Skin of body (tissue), 2 donors: ENCODE data around the gene TBL2. TPM values are rescaled to one million over a fixed set of nuclear protein-coding genes. Genes with fewer than 3 reads are reported as not detected.
"Not testable (repeated sequence)": the region's sequence is repeated elsewhere in the genome, so short reads cannot be mapped to it uniquely, and the experiment has no call there.

Experiments used
- DNase-seq: peaks from one replicate; lab custom pipeline; 2025; lab: John Stamatoyannopoulos, UW
- total RNA-seq: library from RNA; depleted of rRNA; stranded (reverse); fragments of >200 nt; gene quantifications from one replicate; pipeline ENCODE4 v1.2.3, GENCODE V29; 2014

The TBL2 gene
- total RNA-seq, 1 donor from 2014 or later: 33.2 TPM

DNA sequence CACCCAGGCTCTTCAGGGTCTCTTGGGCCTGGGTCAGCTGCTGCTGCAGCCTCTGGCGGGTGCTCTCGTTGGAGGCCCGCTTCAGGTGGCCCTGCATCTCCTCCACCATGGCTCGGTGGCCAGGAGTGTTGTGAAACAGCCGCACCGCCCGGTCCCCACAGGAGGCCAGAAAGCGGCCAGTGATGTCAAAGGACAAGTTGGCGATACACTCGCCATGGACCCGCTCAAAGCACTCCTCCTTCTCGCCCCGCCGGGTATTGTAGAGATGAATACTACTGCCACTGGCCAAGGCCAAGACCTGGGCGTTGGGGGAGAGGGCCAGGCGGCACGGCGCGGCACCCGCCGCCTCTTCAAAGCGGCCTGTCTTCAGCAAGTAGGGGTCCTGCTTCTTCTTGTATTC is 7.9 kb downstream of the TBL2 start:
- no peak for DNase-seq

- DNase-seq: no peak
Measured at GRCh38 chr7:73569042-73569608, 9.3 kb downstream of the TBL2 start.

- no peak for DNase-seq
Measured at GRCh38 chr7:73567846-73568685, 10.3 kb downstream of the TBL2 start.

GRCh38 chr7:73567140-73567539 is 11.2 kb downstream of the TBL2 start:
- no peak for DNase-seq

DNA sequence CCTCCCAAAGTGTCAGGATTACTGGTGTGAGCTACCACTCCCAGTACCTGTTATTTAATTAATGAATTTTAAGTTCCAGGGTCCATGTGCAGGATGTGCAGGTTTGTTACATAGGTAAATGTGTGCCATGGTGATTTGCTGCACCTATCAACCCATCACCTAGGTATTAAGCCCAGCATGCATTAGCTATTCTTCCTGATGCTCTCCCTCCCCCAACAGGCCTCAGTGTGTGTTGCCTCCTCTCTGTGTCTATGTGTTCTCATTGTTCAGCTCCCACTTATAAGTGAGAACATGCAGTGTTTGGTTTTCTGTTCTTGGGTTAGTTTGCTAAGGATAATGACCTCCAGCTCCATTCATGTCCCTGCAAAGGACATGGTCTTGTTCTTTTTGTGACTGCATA is 11.9 kb downstream of the TBL2 start:
- not testable (repeated sequence) for DNase-seq

DNA sequence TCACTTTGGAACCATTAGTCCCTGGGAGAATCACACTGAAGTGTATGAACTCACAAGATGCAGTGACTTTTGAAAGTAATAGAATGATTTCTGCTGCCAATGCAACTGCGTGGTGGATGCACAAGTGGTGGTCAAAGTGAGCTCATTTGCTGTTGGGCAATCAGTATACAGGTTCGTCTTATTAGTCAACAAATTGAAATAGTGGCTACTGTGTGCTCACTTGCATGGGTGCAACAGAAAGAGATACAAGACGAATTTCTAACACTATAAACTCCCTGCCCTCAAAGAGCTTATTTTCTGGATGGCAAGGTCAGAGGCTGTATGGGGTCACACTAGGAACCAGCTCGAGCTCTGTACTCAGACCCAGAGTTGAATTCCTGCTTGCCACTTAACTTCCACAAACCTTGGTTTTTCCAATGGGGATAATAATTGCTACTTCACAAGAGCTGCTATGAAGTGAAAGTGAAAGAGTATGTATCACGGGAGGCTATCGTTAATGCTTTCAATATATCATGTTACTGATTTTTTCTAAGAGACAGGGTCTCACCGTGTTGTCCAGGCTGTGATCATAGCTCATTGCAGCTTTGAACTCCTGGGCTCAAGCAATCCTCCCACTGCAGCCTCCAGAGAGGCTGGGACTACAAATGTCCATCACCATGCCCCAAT is 12.6 kb downstream of the TBL2 start:
- no peak for DNase-seq

- peak; percentile 27 for DNase-seq
Measured at GRCh38 chr7:73560109-73560835, 18.1 kb downstream of the TBL2 start.

DNA sequence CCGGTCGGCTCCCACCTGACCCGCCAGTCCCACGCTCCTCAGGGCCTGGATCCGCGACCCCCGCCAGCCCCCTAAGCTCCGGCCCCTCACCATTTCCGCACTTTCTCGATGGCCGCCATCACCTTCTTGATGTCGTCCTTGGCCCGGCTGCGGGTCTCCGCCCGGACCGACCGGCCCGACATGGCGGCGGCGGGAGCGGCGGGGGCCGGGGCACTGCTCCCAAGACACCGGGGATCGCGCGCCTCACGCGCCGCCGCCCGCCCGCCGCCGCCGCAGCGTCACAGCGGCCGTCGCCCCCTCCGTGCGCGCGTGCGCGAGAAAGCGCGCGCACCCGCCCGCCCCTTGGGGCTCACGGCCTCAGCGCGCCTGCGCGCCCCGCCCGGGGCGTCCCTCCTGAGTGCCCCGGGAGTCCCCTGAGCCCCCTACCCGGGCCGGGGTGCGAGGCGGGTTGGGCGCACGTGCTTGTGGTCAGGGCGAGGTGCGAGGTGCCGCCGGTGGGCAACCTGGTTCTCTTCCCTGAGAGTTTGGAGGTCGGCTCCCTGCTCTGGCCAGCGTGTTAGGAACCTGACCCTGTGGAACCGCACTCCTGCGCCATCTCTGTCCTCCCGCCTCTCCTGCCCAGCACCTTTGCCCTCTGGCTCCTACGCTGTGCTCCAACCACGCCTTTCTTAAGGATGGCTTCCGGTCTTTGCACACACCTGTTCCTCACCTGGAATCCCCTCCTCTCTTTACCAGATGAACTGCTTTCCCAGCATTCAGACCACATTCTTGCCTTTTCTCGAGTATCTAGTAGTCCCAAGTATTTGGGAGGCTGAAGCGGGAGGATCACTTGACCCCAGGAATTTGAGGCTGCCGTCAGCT is 20.8 kb downstream of the TBL2 start, which contains the start of gene BCL7B:
BCL7B (minus strand) TSS at position 294 of the 861 bp plus-strand sequence; CDS start at position 182, 112 bp downstream.
- DNase-seq: peak; percentile 42

GRCh38 chr7:73557108-73557396 is 21.3 kb downstream of the TBL2 start:
- peak; percentile 79 for DNase-seq

- DNase-seq: no peak
Measured at GRCh38 chr7:73556208-73557107, 21.9 kb downstream of the TBL2 start.

GRCh38 chr7:73555411-73555982 is 22.9 kb downstream of the TBL2 start:
- no peak for DNase-seq

DNA sequence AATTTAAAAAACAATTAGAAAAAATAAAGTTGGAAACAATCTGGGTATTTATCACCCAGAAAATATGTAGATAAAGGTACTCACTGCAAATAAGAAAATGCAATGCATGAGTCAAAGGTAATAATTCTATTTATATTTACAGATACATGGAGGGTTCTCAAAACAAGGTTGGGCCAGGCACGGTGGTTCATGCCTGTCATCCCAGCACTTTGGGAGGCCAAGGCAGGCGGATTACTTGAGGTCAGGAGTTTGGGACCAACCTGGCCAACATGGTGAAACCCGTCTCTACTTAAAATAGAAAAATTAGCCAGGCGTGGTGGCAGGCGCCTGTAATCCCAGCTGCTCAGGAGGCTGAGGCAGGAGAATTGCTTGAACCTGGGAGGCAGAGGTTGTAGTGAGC is 28.3 kb downstream of the TBL2 start:
- DNase-seq: not testable (repeated sequence)

DNA sequence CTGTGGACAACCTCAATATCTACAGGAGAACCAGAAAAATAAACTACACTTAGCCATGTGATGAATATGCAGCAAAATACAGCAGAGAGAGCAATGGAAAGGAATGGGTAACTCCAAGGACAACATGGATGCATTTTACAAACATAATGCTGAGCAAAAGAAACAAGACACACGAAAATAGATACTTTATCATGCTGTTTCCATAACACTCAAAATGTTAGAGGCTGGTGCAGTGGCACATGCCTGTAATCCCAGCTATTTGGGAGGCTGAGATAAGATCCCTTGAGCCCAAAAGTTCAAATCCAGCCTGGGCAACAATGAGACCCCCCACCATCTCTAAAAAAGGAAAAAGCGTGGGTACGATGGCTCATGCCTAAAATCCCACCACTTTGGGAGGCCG is 29.2 kb downstream of the TBL2 start:
- DNase-seq: no peak

DNA sequence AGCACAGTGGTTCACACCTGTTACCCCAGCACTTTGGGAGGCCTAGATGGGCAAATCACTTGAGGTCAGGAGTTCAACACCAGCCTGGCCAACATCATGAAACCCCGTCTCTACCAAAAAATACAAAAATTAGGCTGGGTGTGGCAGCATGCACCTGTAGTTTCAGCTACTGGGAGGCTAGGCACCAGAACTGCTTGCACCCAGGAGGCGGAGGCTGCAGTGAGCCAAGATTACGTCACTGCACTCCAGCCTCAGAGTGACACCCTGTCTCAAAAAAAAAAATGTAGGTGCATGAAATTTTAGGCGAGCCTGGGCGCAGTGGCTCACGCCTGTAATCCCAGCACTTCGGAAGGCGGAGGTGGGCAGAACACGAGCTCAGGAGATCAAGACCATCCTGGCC is 30.5 kb downstream of the TBL2 start:
- no peak for DNase-seq

DNA sequence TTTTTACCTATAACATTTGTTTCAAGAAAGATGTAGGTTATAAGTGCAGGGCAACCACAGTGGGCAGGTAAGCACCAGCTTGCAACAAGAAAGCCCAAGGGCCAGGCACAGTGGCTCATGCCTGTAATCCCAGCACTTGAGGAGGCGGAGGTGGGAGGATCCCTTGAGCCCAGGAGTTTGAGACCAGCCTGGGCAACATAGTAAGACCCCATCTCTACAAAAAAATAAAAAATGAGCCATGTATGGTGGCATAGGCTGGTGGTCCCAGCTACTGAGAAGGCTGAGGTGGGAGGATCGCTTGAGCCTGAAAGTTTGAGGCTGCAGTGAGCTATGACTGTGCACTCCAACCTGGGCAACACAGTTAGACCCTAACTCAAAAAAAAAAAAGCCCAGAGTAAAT is 33.7 kb downstream of the TBL2 start:
- DNase-seq: no peak

GRCh38 chr7:73541722-73542121 is 36.7 kb downstream of the TBL2 start:
- DNase-seq: no peak

DNA sequence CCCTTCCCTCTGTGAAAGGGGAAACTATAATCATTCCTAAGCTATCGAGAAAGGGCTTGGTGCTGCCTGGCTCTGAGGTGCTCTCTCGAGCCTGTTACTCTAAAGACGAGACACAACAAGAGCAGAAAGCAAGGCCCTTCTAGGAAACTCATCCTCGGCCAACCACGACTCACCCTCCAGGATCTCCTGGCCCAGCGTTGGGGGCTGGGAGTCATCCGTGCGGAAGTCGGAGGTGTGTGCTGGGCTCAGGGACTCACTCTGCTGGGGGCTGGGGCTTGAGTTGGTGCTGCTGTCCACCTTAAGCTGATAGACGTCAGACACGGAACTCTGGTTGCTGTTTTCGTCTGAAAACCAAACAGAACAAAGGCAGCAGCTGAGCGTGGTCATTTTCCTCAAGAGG is 38.7 kb downstream of the TBL2 start:
- DNase-seq: no peak

DNA sequence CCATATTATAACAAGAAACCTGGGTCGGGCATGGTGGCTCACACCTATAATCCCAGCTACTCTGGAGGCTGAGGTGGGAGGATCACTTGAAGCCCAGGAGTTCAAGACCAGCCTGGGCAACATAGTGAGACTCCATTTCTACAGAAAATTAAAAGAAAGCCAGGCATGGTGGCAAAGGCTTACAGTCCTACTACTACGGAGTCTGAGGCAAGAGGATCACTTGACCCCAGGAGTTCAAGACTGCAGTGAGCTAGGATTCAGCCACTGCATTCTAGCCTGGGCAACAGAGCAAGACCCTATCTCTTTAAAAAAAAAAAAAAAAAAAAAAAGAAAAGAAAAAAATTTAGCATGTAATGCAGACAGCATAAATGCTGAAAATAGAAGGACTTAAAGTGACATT is 39.9 kb downstream of the TBL2 start:
- not testable (repeated sequence) for DNase-seq

DNA sequence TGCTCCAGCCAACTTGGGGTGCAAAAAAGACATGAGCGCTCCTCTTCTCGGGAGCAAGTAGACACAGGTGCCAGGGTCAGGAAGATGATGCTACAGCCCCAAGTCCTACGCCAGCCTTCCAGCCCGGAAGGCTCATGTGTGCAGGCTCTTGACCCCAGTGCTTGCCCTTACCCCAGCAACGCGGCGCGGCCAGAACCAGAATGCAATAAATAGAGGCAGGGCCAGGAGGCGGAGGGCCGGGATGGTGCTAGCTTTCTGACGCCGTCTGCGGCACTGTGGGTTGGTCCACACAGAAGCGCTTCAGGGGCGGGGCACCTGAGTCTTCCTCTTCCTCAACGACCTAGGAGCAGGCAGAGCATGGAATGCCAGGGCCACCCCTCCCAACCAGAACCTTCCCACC is 41.3 kb downstream of the TBL2 start:
- no peak for DNase-seq

DNA sequence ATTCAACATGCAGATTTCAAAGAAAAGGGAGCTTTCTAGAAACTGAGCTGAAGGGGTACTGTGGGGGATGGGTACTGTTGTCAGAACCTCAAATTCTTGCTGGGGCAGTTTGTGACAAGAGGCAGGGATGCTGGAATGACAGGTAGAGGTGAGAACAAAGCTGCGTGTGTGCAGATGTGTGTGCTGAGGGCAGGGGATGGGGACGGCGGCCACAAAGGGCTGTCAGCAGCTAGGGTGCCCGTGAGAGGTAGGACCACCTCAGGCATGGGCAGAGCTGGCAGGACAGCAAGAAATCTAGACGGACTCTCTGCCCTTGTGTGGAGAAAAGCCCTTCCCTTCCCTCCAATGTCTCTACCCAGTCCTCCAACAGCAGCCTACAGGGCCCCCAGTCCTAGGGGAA is 41.9 kb downstream of the TBL2 start:
- no peak for DNase-seq
